ACHN (cell line): ENCODE results near the gene RSPH9.

Source experiments
- DNase-seq: peaks from one replicate; pipeline ENCODE4 v3.0.0-alpha.2; 2015
- in situ Hi-C: cut with HindIII; loops from 2 replicates; pipeline ENCODE4 v1.10.0; 2017; ENCODE audit warnings: low sequenced_read_pairs, low pct_ligation_motif_present, low pct_unique_long_range_greater_than_20kb

RSPH9 gene

GRCh38 chr6:43644940-43645612, at the start of gene RSPH9:
Gene RSPH9 (plus strand): TSS chr6:43645036. CDS start chr6:43645099, 63 bp downstream.
- peak; percentile 85 for DNase-seq
- in situ Hi-C loops: no loop called here

GRCh38 chr6:43600595-43600994, 44.2 kb upstream of the RSPH9 start:
- DNase-seq: no peak
- in situ Hi-C loops: no loop called here

- no peak for DNase-seq
- in situ Hi-C loops: no loop called here
These were observed 40.7 kb upstream of the RSPH9 start for GRCh38 chr6:43604174-43604573.

- in situ Hi-C loops: no loop called here
- no peak for DNase-seq
These were observed 38.8 kb upstream of the RSPH9 start for GRCh38 chr6:43606019-43606418.

GRCh38 chr6:43608310-43608763, 36.5 kb upstream of the RSPH9 start:
- in situ Hi-C loops: no loop called here
- DNase-seq: peak; percentile 71

- DNase-seq: no peak
- in situ Hi-C loops: no loop called here
These were observed 36.0 kb upstream of the RSPH9 start for GRCh38 chr6:43608807-43609206.

- DNase-seq: no peak
- in situ Hi-C loops: no loop called here
These were observed 35.4 kb upstream of the RSPH9 start for GRCh38 chr6:43609402-43609801.

- DNase-seq: no peak
- in situ Hi-C loops: no loop called here
These were observed 34.4 kb upstream of the RSPH9 start for GRCh38 chr6:43610431-43610830.

GRCh38 chr6:43613721-43614395, 31.0 kb upstream of the RSPH9 start:
- DNase-seq: no peak
- in situ Hi-C loops: no loop called here

- no peak for DNase-seq
- in situ Hi-C loops: no loop called here
These were observed 30.5 kb upstream of the RSPH9 start for GRCh38 chr6:43614396-43614730.

- no peak for DNase-seq
- in situ Hi-C loops: no loop called here
These were observed 27.9 kb upstream of the RSPH9 start for GRCh38 chr6:43616725-43617472.

- in situ Hi-C loops: no loop called here
These were observed 23.6 kb upstream of the RSPH9 start for GRCh38 chr6:43621078-43621835.

GRCh38 chr6:43621836-43622180, 23.0 kb upstream of the RSPH9 start:
- no peak for DNase-seq
- in situ Hi-C loops: no loop called here

More at GRCh38 chr6:43621078-43621835, 23.6 kb upstream of the RSPH9 start:
- no peak for DNase-seq

GRCh38 chr6:43622541-43622940, 22.3 kb upstream of the RSPH9 start:
- in situ Hi-C loops: no loop called here
- no peak for DNase-seq

GRCh38 chr6:43623880-43624785, 20.7 kb upstream of the RSPH9 start:
- in situ Hi-C loops: no loop called here
- DNase-seq: no peak

GRCh38 chr6:43624786-43625288, 20.0 kb upstream of the RSPH9 start:
- in situ Hi-C loops: no loop called here
- DNase-seq: no peak

GRCh38 chr6:43625393-43625992, 19.3 kb upstream of the RSPH9 start:
- in situ Hi-C loops: no loop called here

More at GRCh38 chr6:43625393-43625992, 19.3 kb upstream of the RSPH9 start:
- DNase-seq: no peak
